BJ (cell line): ENCODE data around the gene HIRIP3. TPM values are rescaled to one million over a fixed set of nuclear protein-coding genes. Genes with fewer than 3 reads are reported as not detected.

ENCODE experiments used
- CTCF ChIA-PET: fragments of 350-600 bp; formaldehyde crosslinking; extraction: SDS; loops from one replicate; lab custom pipeline; 2021; ENCODE audit warnings: antibody characterized with exemption, inconsistent platforms; lab: Yijun Ruan, JAX
- POLR2A ChIA-PET: fragments of 300-600 bp; sonication (Branson Sonifier 250); formaldehyde crosslinking; extraction: SDS; loops from one replicate; lab custom pipeline; 2021; ENCODE audit warnings: antibody characterized with exemption; lab: Charles Lee
- DNase-seq: peaks from one replicate; pipeline ENCODE4 v3.0.0-alpha.2; 2011; ENCODE audit warnings: low read depth
- H3K27me3 ChIP-seq: 2 replicates; pipeline ENCODE4 v1.6.0; 2011; ENCODE audit warnings: low read length; ENCODE audit not compliant: control insufficient read depth, insufficient read depth
- H3K36me3 ChIP-seq: 2 replicates; pipeline ENCODE4 v1.5.1; 2011; ENCODE audit warnings: low read length; ENCODE audit not compliant: control insufficient read depth, insufficient read depth
- H3K4me3 ChIP-seq: 2 replicates; pipeline ENCODE4 v1.5.1; 2011; ENCODE audit warnings: low read depth, mild to moderate bottlenecking, control low read depth, low read length
- polyA plus RNA-seq: library from polyadenylated mRNA; depleted of rRNA; stranded (reverse); fragments of >200 nt; gene quantifications from 2 replicates; pipeline ENCODE4 v1.2.3, GENCODE V29; 2011; rRNA removed
- TF ChIP-seq, protein P1 (sequence below): IDR thresholded peaks from 2 replicates; pipeline ENCODE4 v1.5.1; 2011; ENCODE audit warnings: low read depth, mild to moderate bottlenecking, control low read depth, inconsistent platforms, low read length, moderate library complexity; ENCODE audit not compliant: insufficient read depth

HIRIP3 gene
- polyA plus RNA-seq, 1 experiment: 9.6 TPM

DNA sequence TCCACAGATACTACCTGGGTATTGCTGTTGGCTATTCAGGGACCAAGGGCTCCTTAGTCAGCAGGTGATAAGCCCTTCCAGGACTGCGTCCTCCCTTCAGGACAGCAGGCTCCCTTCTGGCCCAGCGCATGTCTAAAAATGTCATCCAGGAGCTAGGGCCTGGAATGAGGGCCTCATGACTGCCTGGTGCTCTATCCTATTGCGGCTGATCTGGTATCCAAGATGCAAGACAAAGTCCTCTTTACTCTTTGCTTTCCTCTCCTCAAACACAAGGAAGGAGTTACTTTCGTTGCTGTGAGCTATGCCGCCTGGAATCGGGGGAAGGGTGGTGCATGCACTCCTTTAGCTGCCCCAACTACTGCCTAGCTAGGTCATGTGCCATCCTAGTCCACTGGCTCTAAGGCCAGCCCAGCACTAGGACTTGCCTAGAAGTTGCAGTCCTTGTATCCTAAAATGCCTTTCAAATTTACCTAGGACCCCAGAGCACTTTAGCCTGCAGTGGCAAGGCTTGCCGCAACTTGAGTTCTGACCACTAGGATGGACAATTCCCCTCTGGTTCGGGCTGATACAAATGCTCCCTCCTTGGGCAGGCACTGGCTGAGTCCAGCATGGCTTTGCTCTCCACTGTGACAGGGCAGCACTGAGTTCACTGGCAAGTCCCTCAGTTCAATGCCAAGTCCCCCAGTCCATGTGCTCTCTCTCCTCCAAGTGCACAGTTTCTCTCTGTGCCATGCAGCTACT is 43.6 kb downstream of the HIRIP3 start:
- Histone ChIP-seq H3K27me3 (no peaks in the 10 kb centered on the region), H3K36me3 (no peaks in the 10 kb centered on the region), H3K4me3 (no peak overlapping the region)
- TF ChIP-seq, protein P1, sequence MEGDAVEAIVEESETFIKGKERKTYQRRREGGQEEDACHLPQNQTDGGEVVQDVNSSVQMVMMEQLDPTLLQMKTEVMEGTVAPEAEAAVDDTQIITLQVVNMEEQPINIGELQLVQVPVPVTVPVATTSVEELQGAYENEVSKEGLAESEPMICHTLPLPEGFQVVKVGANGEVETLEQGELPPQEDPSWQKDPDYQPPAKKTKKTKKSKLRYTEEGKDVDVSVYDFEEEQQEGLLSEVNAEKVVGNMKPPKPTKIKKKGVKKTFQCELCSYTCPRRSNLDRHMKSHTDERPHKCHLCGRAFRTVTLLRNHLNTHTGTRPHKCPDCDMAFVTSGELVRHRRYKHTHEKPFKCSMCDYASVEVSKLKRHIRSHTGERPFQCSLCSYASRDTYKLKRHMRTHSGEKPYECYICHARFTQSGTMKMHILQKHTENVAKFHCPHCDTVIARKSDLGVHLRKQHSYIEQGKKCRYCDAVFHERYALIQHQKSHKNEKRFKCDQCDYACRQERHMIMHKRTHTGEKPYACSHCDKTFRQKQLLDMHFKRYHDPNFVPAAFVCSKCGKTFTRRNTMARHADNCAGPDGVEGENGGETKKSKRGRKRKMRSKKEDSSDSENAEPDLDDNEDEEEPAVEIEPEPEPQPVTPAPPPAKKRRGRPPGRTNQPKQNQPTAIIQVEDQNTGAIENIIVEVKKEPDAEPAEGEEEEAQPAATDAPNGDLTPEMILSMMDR: no peak
- DNase-seq: no peak
- ChIA-PET CTCF (interaction anchor here (0.6 to 1.7 kb wide), 3 partner anchors 10 to 13 kb away, joined by 3 to 8 read pairs (median 3); partner anchors contain the start of gene TMEM219), POLR2A (interaction anchor here (0.9 kb wide), 1 partner anchor 10 kb away, joined by 3 read pairs; the partner anchor contains the start of gene TMEM219)

DNA sequence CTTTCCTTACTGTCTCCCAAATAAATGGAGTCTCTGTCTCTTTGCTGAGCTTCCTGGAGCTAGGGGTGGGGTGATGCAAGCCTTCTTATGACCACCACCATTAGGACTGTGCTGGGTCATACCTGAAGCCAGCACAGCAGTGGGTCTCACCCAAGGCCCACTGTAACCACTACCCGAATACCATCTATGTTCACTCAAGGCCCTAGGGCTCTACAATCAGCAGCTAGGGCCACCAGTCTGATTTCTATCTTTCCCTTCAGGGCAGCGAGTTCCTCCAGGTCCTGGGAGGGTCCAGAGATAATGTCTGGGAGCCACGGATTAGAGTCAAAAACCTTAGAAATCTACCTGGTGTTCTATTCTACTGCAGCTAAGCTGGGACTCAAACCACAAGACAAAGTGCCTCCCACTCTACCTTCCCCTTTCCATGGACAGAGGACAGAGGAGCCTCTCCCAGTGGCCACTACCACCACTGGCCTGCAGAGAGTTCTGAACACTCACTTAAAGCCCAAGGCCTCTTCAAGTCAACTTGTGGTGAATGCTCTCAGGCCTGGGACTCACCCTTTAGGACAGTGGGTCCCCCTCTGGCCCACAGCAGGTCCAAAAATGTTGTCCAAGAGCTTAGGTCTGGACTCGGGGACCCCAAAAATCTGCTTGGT is 44.5 kb downstream of the HIRIP3 start:
- no peak for DNase-seq
- Histone ChIP-seq H3K36me3 (no peaks in the 10 kb centered on the region), H3K27me3 (no peaks in the 10 kb centered on the region), H3K4me3 (no peak overlapping the region)
- ChIA-PET CTCF (interaction anchor here (0.6 to 1.7 kb wide), 3 partner anchors 10 to 12 kb away, joined by 3 to 8 read pairs (median 3); partner anchors contain the start of gene TMEM219), POLR2A (interaction anchor here (0.9 kb wide), 1 partner anchor 11 kb away, joined by 3 read pairs; the partner anchor contains the start of gene TMEM219)
- TF ChIP-seq, protein P1: no peak

DNA sequence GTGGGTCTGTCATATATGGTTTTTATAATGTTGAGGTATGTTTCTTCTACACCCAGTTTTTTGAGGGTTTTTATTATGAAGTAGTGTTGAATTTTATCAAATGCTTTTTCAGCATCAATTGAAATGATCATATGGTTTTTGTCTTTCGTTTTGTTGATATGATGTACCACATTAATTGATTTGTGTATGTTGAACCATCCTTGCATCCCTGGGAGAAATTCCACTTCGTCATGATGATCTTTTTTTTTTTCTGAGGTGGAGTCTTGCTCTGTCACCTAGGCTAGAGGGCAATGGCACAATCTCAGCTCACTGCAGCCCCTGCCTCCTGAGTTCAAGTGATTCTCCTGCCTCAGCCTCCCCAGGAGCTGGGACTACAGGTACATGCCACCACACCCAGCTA is 47.5 kb downstream of the HIRIP3 start:
- DNase-seq: no peak
- ChIA-PET CTCF (interaction anchor here (0.9 kb wide), 1 partner anchor 10 kb away, joined by 3 read pairs; no protein-coding TSS in a partner anchor), POLR2A (no interaction called here)
- TF ChIP-seq, protein P1: no peak
- no peaks in the 10 kb centered on the region for H3K27me3 ChIP-seq
- H3K4me3 ChIP-seq: no peak overlapping the region
- no peaks in the 10 kb centered on the region for H3K36me3 ChIP-seq

DNA sequence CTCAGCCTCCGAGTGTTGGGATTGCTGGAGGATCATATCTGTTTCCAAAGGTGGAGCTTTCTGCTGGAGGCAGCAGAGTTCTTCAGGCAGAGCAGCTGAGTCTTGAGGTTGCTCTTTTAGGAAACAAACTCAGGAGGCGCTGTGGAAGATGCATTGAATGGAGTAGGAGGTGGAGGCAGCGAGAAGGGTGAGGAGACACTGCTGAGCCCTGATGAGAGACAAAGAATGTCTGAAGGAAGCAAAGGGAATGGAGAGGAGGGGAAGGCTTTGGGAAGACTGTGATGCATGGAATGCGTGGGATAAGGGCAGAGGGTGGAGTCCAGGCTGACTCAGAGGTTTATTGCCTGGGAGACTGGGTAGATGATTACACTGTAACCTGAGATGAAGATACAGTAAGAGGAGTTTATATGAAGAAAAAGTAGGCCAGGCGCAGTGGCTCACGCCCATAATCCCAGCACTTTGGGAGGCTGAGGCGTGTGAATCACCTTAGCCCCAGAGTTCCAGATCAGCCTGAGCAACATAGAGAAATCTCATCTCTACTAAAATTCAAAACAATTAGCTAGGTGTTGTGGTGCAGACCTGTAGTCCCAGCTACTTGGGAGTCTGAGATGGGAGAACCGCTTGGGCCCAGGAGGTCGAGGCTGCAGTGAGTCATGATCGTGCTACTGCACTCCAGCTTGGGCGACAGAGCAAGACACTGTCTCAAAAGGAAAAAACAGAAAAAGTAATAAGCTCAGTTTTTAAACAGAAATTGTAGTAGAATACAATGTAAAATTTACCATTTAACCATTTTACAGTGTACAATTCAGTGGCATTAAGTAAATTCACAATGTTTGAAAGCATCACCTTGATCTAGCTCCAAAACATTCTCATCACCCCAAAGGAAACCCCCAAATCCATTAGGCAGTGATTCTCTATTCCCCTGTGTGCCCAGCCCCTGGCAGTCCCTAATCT is 51.3 kb downstream of the HIRIP3 start:
- ChIA-PET CTCF (interaction anchor here (0.6 to 3.1 kb wide), 7 partner anchors 10 to 154 kb away, joined by 3 to 13 read pairs (median 3); partner anchors contain the start of genes HIRIP3, KCTD13, KIF22 and TMEM219), POLR2A (interaction anchor here (0.6 to 1.3 kb wide), 3 partner anchors 13 to 366 kb away, joined by 3 to 10 read pairs (median 9); partner anchors contain the start of gene KCTD13)
- Histone ChIP-seq H3K4me3 (no peak overlapping the region), H3K36me3 (no peaks in the 10 kb centered on the region), H3K27me3 (no peaks in the 10 kb centered on the region)
- TF ChIP-seq, protein P1: peak; percentile 58
- DNase-seq: peak; percentile 99

Other genes with a start within 250 kb of the HIRIP3 start
- not detected in 2 replicates for gene C16orf54, start 249.6 kb downstream of the HIRIP3 start, polyA plus RNA-seq
- not detected in 2 replicates for gene ZG16, start 217.4 kb downstream of the HIRIP3 start, polyA plus RNA-seq
- gene KIF22, start 204.9 kb downstream of the HIRIP3 start, polyA plus RNA-seq: 43.0 and 68.3 TPM in 2 replicates
- 105 and 172 TPM in 2 replicates for gene MAZ, start 189.1 kb downstream of the HIRIP3 start, polyA plus RNA-seq
- gene PRRT2, start 183.4 kb downstream of the HIRIP3 start, polyA plus RNA-seq: 4.5 and 7.6 TPM in 2 replicates
- gene PAGR1, start 179.5 kb downstream of the HIRIP3 start, polyA plus RNA-seq: 13.9 and 15.6 TPM in 2 replicates
- gene MVP, start 175.2 kb downstream of the HIRIP3 start, polyA plus RNA-seq: 219 and 368 TPM in 2 replicates
- gene CDIPT, start 132.4 kb downstream of the HIRIP3 start, polyA plus RNA-seq: 148 and 225 TPM in 2 replicates
- 8.1 and 19.3 TPM in 2 replicates for gene SEZ6L2, start 96.1 kb downstream of the HIRIP3 start, polyA plus RNA-seq
- 4.4 and 6.9 TPM in 2 replicates for gene ASPHD1, start 95.1 kb downstream of the HIRIP3 start, polyA plus RNA-seq
- gene KCTD13, start 69.4 kb downstream of the HIRIP3 start, polyA plus RNA-seq: 8.2 and 12.3 TPM in 2 replicates
- gene TMEM219, start 33.5 kb downstream of the HIRIP3 start, polyA plus RNA-seq: 112 and 146 TPM in 2 replicates
- 17.4 and 24.3 TPM in 2 replicates for gene TAOK2, start 21.7 kb downstream of the HIRIP3 start, polyA plus RNA-seq
- gene INO80E, start 624 bp upstream of the HIRIP3 start, polyA plus RNA-seq: 34.5 and 35.6 TPM in 2 replicates
- gene DOC2A, start 15.4 kb upstream of the HIRIP3 start, polyA plus RNA-seq: 0.26 and 0.64 TPM in 2 replicates
- not detected in 2 replicates for gene C16orf92, start 27.6 kb upstream of the HIRIP3 start, polyA plus RNA-seq
- 0.06 and 0.13 TPM in 2 replicates for gene TLCD3B, start 35.7 kb upstream of the HIRIP3 start, polyA plus RNA-seq
- gene ALDOA, start 70.1 kb upstream of the HIRIP3 start, polyA plus RNA-seq: 754 and 1,788 TPM in 2 replicates
- 143 and 209 TPM in 2 replicates for gene PPP4C, start 80.4 kb upstream of the HIRIP3 start, polyA plus RNA-seq
- gene TBX6, start 96.3 kb upstream of the HIRIP3 start, polyA plus RNA-seq: 0.04 TPM in 2 replicates
- gene YPEL3, start 100.6 kb upstream of the HIRIP3 start, polyA plus RNA-seq: 34.6 and 49.1 TPM in 2 replicates
- gene GDPD3, start 117.9 kb upstream of the HIRIP3 start, polyA plus RNA-seq: 1.2 and 2.0 TPM in 2 replicates
- gene MAPK3, start 127.6 kb upstream of the HIRIP3 start, polyA plus RNA-seq: 94.8 and 168 TPM in 2 replicates
- gene CORO1A, start 188.0 kb upstream of the HIRIP3 start, polyA plus RNA-seq: 1.6 and 2.6 TPM in 2 replicates
- gene BOLA2B, start 198.0 kb upstream of the HIRIP3 start, polyA plus RNA-seq: 32.0 and 50.2 TPM in 2 replicates
- 7.5 and 19.8 TPM in 2 replicates for gene SLX1A, start 198.3 kb upstream of the HIRIP3 start, polyA plus RNA-seq
- 6.2 TPM in 2 replicates for gene SULT1A3, start 203.6 kb upstream of the HIRIP3 start, polyA plus RNA-seq